NOMO-1 treated with DMSO at 0.1 percent for 48 hours (cell line): ENCODE measurements around the gene ACSL4.
A peak's percentile ranks its signal among the peaks of the same experiment; 100 is the strongest.

Source experiments
- DNase-seq: peaks from one replicate; lab custom pipeline; 2025; ENCODE audit not compliant: unreplicated experiment; lab: John Stamatoyannopoulos, UW

The ACSL4 gene

DNA sequence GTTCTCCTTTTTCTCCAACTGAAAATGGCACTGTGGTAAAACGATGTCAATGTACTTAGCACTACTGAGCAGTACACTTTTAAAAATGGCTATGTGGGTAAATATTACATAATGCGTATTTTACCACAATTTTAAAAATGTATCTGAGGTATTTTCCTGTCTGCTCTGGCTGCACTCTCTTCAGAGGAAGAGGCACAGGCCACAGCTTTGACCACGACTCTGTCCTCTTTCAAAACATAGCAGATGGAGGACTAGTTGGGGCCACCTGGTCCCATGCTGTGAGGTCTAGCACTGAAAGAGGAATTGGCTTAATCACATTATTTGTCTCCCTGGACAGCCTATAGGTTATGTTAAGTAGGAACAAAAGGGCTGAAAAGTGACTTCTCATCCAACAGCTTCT is 113.3 kb downstream of the ACSL4 start:
- DNase-seq, result peak; percentile 95

DNA sequence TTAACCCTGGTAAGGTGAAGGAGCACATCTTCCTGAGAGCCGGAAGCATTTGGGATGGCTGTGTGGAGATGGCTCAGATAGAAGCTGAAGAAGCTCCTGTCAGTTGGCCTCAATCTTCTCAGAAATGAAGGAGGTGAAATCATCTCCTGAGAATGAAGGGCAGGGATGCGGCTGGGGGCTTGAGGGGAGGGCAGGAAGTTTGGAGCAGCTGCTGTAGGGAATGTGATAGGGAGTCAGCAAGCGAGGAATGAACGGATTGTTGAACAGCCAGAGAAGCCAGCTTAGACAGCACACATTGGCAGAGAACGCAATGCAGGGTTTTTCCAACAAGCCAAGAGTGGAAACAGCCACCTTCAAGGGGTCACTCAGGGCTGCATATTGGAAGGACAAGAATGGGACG is 118.1 kb downstream of the ACSL4 start:
- no peak for DNase-seq

DNA sequence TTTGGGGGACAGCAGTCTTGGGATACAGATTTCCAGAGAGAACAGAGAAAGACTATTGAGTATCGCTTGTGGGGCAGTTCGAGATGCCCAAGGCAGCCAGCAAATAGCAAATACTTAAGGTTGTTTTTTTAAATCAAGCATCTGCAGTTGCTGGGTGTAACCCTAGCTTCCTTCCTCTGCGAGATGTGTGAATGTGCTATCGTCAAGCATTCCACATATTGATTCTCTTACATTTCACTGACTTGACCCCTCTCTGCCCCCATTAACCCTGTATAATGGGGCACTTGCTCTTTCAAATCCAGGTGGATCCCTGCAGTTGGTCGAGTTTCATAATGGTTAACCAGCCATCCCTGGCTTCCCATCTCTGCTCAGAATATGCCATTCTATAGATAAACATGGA is 131.6 kb downstream of the ACSL4 start:
- DNase-seq, result no peak

DNA sequence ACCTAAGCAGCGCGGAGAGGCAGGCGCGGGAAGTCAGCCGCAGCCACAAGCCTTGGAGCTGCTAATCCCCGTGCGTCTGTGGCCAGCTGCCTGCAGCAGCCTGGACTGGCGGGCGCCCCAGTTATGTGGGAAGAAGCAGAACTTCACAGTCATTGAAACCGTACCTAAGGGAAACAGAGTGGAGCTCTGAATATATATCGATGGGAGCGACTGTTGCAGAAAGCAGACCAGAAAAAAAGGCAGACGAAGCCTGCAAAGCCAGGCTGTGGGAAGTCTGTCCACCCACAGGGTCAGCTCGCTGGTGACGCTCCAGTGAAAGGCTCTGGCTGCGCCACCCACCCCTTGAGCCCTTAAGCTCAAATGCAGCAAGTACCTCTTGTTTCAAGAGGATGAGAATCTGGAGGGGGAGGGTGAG is 132.8 kb downstream of the ACSL4 start:
- peak; percentile 28 for DNase-seq

DNA sequence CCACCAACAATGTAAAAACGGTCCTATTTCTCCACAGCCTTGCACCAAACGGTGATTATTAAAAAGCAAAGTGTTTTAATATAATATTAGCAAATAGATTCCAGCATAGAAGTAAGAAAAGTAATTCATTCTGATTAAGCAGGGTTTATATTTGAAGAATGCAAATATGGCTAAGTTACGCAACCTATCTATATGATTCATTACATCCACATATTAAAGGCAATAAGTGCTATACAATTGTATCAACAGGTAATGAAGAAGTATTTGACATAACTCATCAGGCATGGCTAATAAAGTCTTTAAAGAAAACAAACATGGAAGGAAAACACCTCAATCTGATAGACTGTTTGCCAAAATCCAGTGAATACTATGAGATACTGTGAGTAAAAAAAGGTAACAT is 137.0 kb downstream of the ACSL4 start:
- no peak for DNase-seq
